ENCODE data around the gene NWD2.

The NWD2 gene

GRCh38 chr4:37438564-37439279 is 194.2 kb downstream of the NWD2 start:
- TF ChIP-seq GATA2 (IDR thresholded peaks at IDR 0.05; ENCODE audit: low read depth, low read length): no peak
- TF ChIP-seq GATA3 (IDR thresholded peaks at IDR 0.05; ENCODE audit: low read depth, low read length): no peak

GRCh38 chr4:37439809-37440474 is 195.4 kb downstream of the NWD2 start:
- TF ChIP-seq GATA3 (IDR thresholded peaks at IDR 0.05; ENCODE audit: low read depth, low read length) (no peak), GATA2 (IDR thresholded peaks at IDR 0.05; ENCODE audit: low read depth, low read length) (no peak)

- no peak for TF ChIP-seq GATA3 (IDR thresholded peaks at IDR 0.05; ENCODE audit: low read depth, low read length)
- no peak for TF ChIP-seq GATA2 (IDR thresholded peaks at IDR 0.05; ENCODE audit: low read depth, low read length)
Observed at GRCh38 chr4:37440501-37440900, 196.0 kb downstream of the NWD2 start.

- TF ChIP-seq GATA2 (IDR thresholded peaks at IDR 0.05; ENCODE audit: low read depth, low read length) (no peak), GATA3 (IDR thresholded peaks at IDR 0.05; ENCODE audit: low read depth, low read length) (no peak)
Observed at GRCh38 chr4:37441231-37442061, 196.9 kb downstream of the NWD2 start.

GRCh38 chr4:37442062-37442323 is 197.4 kb downstream of the NWD2 start:
- no peak for TF ChIP-seq GATA3 (IDR thresholded peaks at IDR 0.05; ENCODE audit: low read depth, low read length)
- no peak for TF ChIP-seq GATA2 (IDR thresholded peaks at IDR 0.05; ENCODE audit: low read depth, low read length)

- TF ChIP-seq GATA3 (IDR thresholded peaks at IDR 0.05; ENCODE audit: low read depth, low read length) (no peak), GATA2 (IDR thresholded peaks at IDR 0.05; ENCODE audit: low read depth, low read length) (no peak)
Observed at GRCh38 chr4:37443137-37443536, 198.6 kb downstream of the NWD2 start.

GRCh38 chr4:37445023-37445422 is 200.5 kb downstream of the NWD2 start:
- TF ChIP-seq GATA3 (IDR thresholded peaks at IDR 0.05; ENCODE audit: low read depth, low read length) (no peak), GATA2 (IDR thresholded peaks at IDR 0.05; ENCODE audit: low read depth, low read length) (no peak)

- TF ChIP-seq GATA3 (IDR thresholded peaks at IDR 0.05; ENCODE audit: low read depth, low read length) (no peak), GATA2 (IDR thresholded peaks at IDR 0.05; ENCODE audit: low read depth, low read length) (no peak)
Observed at GRCh38 chr4:37446016-37446415, 201.5 kb downstream of the NWD2 start.

GRCh38 chr4:37447886-37448285 is 203.3 kb downstream of the NWD2 start:
- TF ChIP-seq GATA2 (IDR thresholded peaks at IDR 0.05; ENCODE audit: low read depth, low read length) (no peak), GATA3 (IDR thresholded peaks at IDR 0.05; ENCODE audit: low read depth, low read length) (no peak)

- no peak for TF ChIP-seq GATA2 (IDR thresholded peaks at IDR 0.05; ENCODE audit: low read depth, low read length)
- TF ChIP-seq GATA3 (IDR thresholded peaks at IDR 0.05; ENCODE audit: low read depth, low read length): no peak
Observed at GRCh38 chr4:37450309-37450708, 205.8 kb downstream of the NWD2 start.

GRCh38 chr4:37450911-37451310 is 206.4 kb downstream of the NWD2 start:
- TF ChIP-seq GATA3 (IDR thresholded peaks at IDR 0.05; ENCODE audit: low read depth, low read length) (no peak), GATA2 (IDR thresholded peaks at IDR 0.05; ENCODE audit: low read depth, low read length) (no peak)

GRCh38 chr4:37451656-37452055 is 207.1 kb downstream of the NWD2 start:
- TF ChIP-seq GATA3 (IDR thresholded peaks at IDR 0.05; ENCODE audit: low read depth, low read length) (no peak), GATA2 (IDR thresholded peaks at IDR 0.05; ENCODE audit: low read depth, low read length) (no peak)

GRCh38 chr4:37452952-37453280 is 208.4 kb downstream of the NWD2 start:
- TF ChIP-seq GATA3 (IDR thresholded peaks at IDR 0.05; ENCODE audit: low read depth, low read length): no peak
- TF ChIP-seq GATA2 (IDR thresholded peaks at IDR 0.05; ENCODE audit: low read depth, low read length): no peak

- TF ChIP-seq GATA3 (IDR thresholded peaks at IDR 0.05; ENCODE audit: low read depth, low read length) (no peak), GATA2 (IDR thresholded peaks at IDR 0.05; ENCODE audit: low read depth, low read length) (no peak)
Observed at GRCh38 chr4:37453281-37453998, 208.9 kb downstream of the NWD2 start.

Measured in SH-SY5Y (cell line).